B cell (primary cell): ENCODE results near the gene CASP1. TPM values are rescaled to one million over a fixed set of nuclear protein-coding genes. Genes with fewer than 3 reads are reported as not detected.

Source experiments
- ATAC-seq: fragments of 200-7000 bp; cut with Tn5 transposase; one replicate; pipeline ENCODE4 v1.10.0; 2021; ENCODE audit warnings: low read depth, mild to moderate bottlenecking, moderate number of reproducible peaks, moderate library complexity
- CTCF ChIA-PET: fragments of 350-600 bp; sonication (Branson Sonifier 250); formaldehyde crosslinking; loops from one replicate; lab custom pipeline; 2021; ENCODE audit warnings: antibody characterized with exemption, inconsistent platforms; lab: Charles Lee
- POLR2A ChIA-PET: fragments of 350-600 bp; sonication (Branson Sonifier 250); formaldehyde crosslinking; loops from one replicate; lab custom pipeline; 2021; ENCODE audit warnings: antibody characterized with exemption; lab: Charles Lee
- DNase-seq: peaks from one replicate; pipeline ENCODE4 v3.0.0; 2013
- H2AFZ ChIP-seq: 2 replicates; pipeline ENCODE4 v1.6.1; 2012; ENCODE audit warnings: mild to moderate bottlenecking, low read depth, low read length; ENCODE audit not compliant: insufficient read depth, poor library complexity, severe bottlenecking
- H3K27ac ChIP-seq, 2 donors: 1 replicate in 1 of 2; 2 replicates in 1 of 2; pipeline ENCODE4 v1.5.1; 2012 to 2013; ENCODE audit warnings: low read length in 2 of 2, mild to moderate bottlenecking in 2 of 2, moderate library complexity in 1 of 2
- H3K27me3 ChIP-seq, 4 experiments: fragments of 200-600 bp in 1 of 4; sonication (generic) in 1 of 4; replicated peaks in 1 of 4; 1 replicate in 2 of 4; 2 replicates in 2 of 4; pipeline versions ENCODE4 v1.6.1 to v1.7.0; 2013 to 2016; ENCODE audit warnings: low read length in 3 of 4, mild to moderate bottlenecking in 2 of 4, mixed read lengths in 1 of 4, moderate library complexity in 1 of 4; ENCODE audit not compliant: insufficient read depth in 4 of 4, control insufficient read depth in 3 of 4; ENCODE audit errors: control extremely low read depth in 1 of 4
- H3K36me3 ChIP-seq, 2 experiments: replicated peaks in 1 of 2; 1 replicate in 1 of 2; 2 replicates in 1 of 2; pipeline versions ENCODE4 v1.6.1 to v1.7.1; 2013; ENCODE audit warnings: low read length in 1 of 2; ENCODE audit not compliant: insufficient read depth in 2 of 2, control insufficient read depth in 1 of 2; ENCODE audit errors: control extremely low read depth in 1 of 2, extremely low read depth in 1 of 2
- H3K4me1 ChIP-seq, 2 donors: fragments of 200-600 bp in 1 of 2; sonication (generic) in 1 of 2; 1 replicate in 1 of 2; 2 replicates in 1 of 2; pipeline versions ENCODE4 v1.5.1 to v1.6.1; 2013 to 2017; ENCODE audit warnings: low read length in 2 of 2; ENCODE audit not compliant: control insufficient read depth in 2 of 2, insufficient read depth in 2 of 2
- H3K4me2 ChIP-seq: replicated peaks from 2 replicates; pipeline ENCODE3; 2012; ENCODE audit warnings: mild to moderate bottlenecking, low read depth, low read length; ENCODE audit not compliant: poor library complexity, severe bottlenecking
- H3K4me3 ChIP-seq, 5 experiments: fragments of 200-600 bp in 1 of 5; sonication (generic) in 1 of 5; 1 replicate in 3 of 5; 2 replicates in 2 of 5; pipeline versions ENCODE4 v1.5.1 to v1.7.0; 2011 to 2016; ENCODE audit warnings: low read length in 4 of 5, mild to moderate bottlenecking in 4 of 5, low read depth in 2 of 5, control low read depth in 1 of 5, moderate library complexity in 1 of 5; ENCODE audit not compliant: insufficient read depth in 1 of 5; ENCODE audit errors: control extremely low read depth in 1 of 5, extremely low read depth in 1 of 5
- H3K79me2 ChIP-seq: fragments of 200-600 bp; sonication (generic); one replicate; pipeline ENCODE4 v1.6.0; 2016; ENCODE audit warnings: low read length; ENCODE audit not compliant: control insufficient read depth, insufficient read depth
- H3K9ac ChIP-seq: fragments of 200-600 bp; sonication (generic); 2 replicates; pipeline ENCODE4 v1.6.1; 2017; ENCODE audit warnings: mild to moderate bottlenecking, low read length, moderate library complexity
- H3K9me3 ChIP-seq, 3 donors: one replicate each; pipeline versions ENCODE4 v1.6.1 to v1.7.1; 2013; ENCODE audit warnings: low read length in 2 of 3; ENCODE audit not compliant: control insufficient read depth in 2 of 3, insufficient read depth in 1 of 3; ENCODE audit errors: control extremely low read depth in 1 of 3
- H4K20me1 ChIP-seq: 2 replicates; pipeline ENCODE4 v1.6.0; 2012; ENCODE audit warnings: mild to moderate bottlenecking, low read length; ENCODE audit not compliant: insufficient read depth, control insufficient read depth, poor library complexity, severe bottlenecking
- H3K27ac Mint-ChIP-seq: one replicate; pipeline ENCODE4 v1.8.0; 2021; ENCODE audit warnings: mixed read lengths
- H3K27me3 Mint-ChIP-seq: one replicate; pipeline ENCODE4 v1.8.0; 2021; ENCODE audit warnings: mixed read lengths
- H3K4me1 Mint-ChIP-seq: one replicate; pipeline ENCODE4 v1.8.0; 2021; ENCODE audit warnings: mixed read lengths
- H3K4me3 Mint-ChIP-seq: one replicate; pipeline ENCODE4 v1.8.0; 2021; ENCODE audit warnings: mixed read lengths
- H3K9me3 Mint-ChIP-seq: one replicate; pipeline ENCODE4 v1.8.0; 2022; ENCODE audit warnings: mixed read lengths; ENCODE audit not compliant: insufficient read depth
- CTCF ChIP-seq: fragments of 200-600 bp; IDR thresholded peaks from one replicate; pipeline ENCODE4 v1.8.0; 2022; ENCODE audit warnings: antibody characterized with exemption, mild to moderate bottlenecking
- EZH2 ChIP-seq: IDR thresholded peaks from 2 replicates; pipeline ENCODE4 v1.6.1; 2012; ENCODE audit warnings: borderline replicate concordance, low read depth, mild to moderate bottlenecking, moderate library complexity, low read length; ENCODE audit not compliant: insufficient read depth, poor library complexity, severe bottlenecking
- WGBS: methylation state at CpG from one replicate; pipeline ENCODE4 v1.1.5; 2013; ENCODE audit warnings: missing lambda C conversion rate; ENCODE audit not compliant: insufficient coverage; 5-methylcytosine and 5-hydroxymethylcytosine counted together
- intact Hi-C: fragments of 100-400 bp; cut with micrococcal nuclease; formaldehyde crosslinking; loops from one replicate; pipeline ENCODE4 v1.10.0; 2022
- polyA minus RNA-seq: library from RNA; depleted of rRNA, polyadenylated mRNA; stranded (reverse); fragments of >200 nt; gene quantifications from 2 replicates; pipeline ENCODE4 v1.2.3, GENCODE V29; 2012
- polyA plus RNA-seq: library from polyadenylated mRNA; depleted of rRNA; stranded (reverse); fragments of >200 nt; gene quantifications from 2 replicates; pipeline ENCODE4 v1.2.3, GENCODE V29; 2012
- total RNA-seq, 2 donors: library from RNA; stranded (reverse); fragments of 120-200 nt in 1 of 2; gene quantifications; 1 replicate in 1 of 2; 2 replicates in 1 of 2; pipeline versions ENCODE4 v1.2.3 to v1.2.4, GENCODE V29; 2013 to 2022

Gene CASP1
- 26.1 and 31.9 TPM in 2 replicates for total RNA-seq
- 61.5 TPM for total RNA-seq (2013)
- polyA plus RNA-seq: 17.7 and 28.4 TPM in 2 replicates
- polyA minus RNA-seq: 15.0 and 19.3 TPM in 2 replicates

DNA sequence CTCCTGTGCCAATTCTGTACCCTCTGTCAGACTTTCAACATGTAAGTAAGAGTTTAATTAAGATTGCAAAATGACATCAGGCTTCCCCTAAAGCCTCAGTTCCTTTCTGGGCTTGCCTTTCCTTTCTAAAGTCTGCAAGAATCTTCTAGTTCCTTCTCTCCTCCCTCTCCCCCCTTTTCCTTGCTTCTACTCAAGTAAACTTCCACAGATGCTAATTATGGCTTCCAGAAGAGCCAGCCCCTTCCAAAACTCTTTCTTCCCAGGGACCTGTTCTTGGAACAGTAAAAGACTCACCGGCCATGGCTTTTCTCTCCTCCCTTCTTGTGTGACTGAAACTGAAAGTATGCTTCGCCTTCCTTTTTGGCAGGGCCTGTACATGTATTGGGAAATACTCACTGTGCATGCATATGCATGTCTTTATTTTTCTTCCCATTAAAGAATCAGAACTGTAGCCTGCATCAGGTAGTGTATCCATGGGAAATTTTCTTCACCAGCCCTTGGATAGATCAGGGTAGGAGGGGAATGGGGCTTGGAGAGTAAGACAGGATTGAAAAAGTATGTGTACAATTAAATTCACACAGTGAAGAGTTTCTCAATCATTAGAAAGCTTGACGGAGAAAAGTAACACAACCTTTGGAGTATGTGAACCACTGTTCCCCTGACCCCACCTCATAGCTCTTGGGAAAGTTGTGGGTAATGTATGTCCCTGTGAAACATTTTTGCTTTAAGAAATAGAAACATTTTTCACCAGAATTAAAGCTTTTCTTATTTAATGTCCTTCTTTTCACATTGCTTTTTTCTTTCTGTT lies at the start of gene CASP1:
CASP1 (minus strand) TSS at position 332 of the 808 bp plus-strand sequence; CDS start at position 301, 31 bp downstream.
- Histone ChIP-seq H3K9ac (peak within 1 kb of the TSS; percentile 77), H2AFZ (peak within 1 kb of the TSS; percentile 89), H3K4me2 (peak within 1 kb of the TSS; percentile 71), H3K36me3 (peaks cover 4 to 21% of the 10 kb centered on the region in 2 experiments), H3K9me3 (peaks cover 0 to 7% (median 2%) of the 10 kb centered on the region in 3 donors), H3K4me3 (peak within 1 kb of the TSS; percentile 39 to 79 (median 70)), H4K20me1 (no peaks in the 10 kb centered on the region), H3K79me2 (peaks cover 28% of the 10 kb centered on the region), H3K27me3 (no peaks in the 10 kb centered on the region), H3K4me1 (peaks cover 25 to 28% of the 10 kb centered on the region in 2 donors), H3K27ac (peak within 1 kb of the TSS; percentile 55 to 74)
- Mint-ChIP-seq H3K27me3 (no peaks in the 10 kb centered on the region), H3K27ac (peak within 1 kb of the TSS; percentile 87), H3K4me3 (peak within 1 kb of the TSS; percentile 87), H3K9me3 (peaks cover 3% of the 10 kb centered on the region), H3K4me1 (peaks cover 40% of the 10 kb centered on the region)
- intact Hi-C loops: loop anchor here (5.0 to 10.0 kb wide), 3 partner anchors 68 to 1042 kb away; partner anchors contain the start of genes AASDHPPT, CASP4 and KBTBD3
- ChIA-PET POLR2A (no interaction called here), CTCF (no interaction called here)
- DNase-seq (peak; percentile 58), ATAC-seq (peak; percentile 82)
- WGBS: 0% methylated on average over 2 of the region's 3 CpGs
- TF ChIP-seq CTCF: no peak
- no peak for TF ChIP-seq EZH2
